ENCODE data around the gene KBTBD2.
"Not testable (repeated sequence)": the region's sequence is repeated elsewhere in the genome, so short reads cannot be mapped to it uniquely, and the experiment has no call there.

Gene KBTBD2

DNA sequence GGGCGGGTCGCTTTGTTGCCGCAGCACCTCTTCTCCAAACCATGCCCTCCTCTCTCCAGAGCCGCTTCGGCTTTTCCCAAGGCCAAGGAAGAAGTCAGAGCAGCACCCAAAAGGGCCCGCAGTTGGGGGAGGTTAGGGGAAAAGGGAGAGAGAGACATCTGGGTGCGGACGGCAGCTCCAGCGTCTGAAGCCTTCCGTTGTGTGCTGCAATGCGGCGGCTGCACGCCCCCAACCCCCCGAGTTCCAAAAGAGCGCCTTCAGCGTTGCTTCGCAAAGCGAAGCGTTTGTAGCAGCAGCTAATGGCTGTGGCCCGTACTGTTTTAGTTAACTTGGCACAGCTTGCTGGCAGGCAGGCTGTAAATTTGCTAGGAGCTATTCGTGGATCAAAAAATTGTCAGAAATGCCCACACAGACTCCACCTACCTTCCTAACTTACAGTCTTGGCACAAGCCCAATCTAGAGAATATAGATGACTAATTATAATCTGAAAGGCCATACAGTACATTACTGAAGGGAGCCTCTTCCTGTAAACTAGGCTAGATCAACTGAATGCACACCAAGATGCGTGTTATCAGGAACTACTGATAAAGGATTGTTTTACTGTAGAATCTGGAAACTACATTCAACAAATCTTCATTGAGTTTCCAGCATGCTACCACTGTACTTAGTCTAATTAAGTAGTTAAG, 1.1 kb upstream of the KBTBD2 start:
- DNase-seq: no peak

DNA sequence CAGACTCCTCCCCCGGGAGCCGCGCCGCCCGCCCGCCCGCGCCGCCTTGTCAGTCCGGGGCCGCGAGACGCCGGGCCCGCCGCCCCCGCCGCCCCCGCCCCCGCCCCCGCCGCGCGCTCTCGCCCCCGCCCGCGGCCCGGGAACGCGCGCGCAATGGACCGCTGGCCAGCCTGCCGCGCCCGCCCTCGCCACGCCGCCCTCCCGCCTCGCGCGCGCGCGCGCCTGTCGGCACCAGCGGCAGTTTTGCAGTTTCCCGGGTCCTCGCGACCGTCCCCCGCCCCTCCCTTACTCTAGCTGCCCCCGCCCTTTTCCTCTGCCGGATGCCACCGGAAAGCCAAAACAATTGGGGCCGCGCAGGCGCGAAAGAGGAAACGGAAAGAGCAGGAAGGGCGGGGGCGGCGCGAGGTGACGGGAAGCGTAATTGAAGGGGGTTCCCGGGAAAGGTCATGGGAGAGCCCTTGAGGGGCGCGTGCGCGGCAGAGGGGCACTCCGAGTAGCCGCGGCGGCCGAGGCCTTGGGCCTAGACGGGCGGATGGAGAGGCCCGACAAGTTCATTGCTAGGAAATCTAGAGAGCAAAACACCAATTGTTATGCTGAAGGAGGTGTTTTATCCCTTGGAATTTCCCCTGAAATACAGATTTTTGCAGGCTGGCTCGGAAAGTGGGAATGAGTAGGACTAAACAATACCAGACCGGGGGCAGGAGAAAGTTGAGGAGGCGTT, 400 bp upstream of the KBTBD2 start:
- peak; percentile 95 for DNase-seq

DNA sequence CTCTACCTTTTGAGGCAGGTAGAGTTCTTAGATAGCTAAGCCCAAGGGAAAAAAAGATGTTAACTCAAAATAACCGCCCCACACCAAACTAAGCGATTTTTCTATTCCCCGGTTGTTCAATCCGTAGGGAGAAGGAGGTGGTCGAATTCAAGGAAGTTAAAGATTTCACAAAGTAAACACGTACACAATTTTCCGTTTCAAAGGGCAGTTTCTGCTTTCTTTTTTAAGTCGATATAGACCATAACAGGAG, 842 bp downstream of the KBTBD2 start:
- peak; percentile 56 for DNase-seq

DNA sequence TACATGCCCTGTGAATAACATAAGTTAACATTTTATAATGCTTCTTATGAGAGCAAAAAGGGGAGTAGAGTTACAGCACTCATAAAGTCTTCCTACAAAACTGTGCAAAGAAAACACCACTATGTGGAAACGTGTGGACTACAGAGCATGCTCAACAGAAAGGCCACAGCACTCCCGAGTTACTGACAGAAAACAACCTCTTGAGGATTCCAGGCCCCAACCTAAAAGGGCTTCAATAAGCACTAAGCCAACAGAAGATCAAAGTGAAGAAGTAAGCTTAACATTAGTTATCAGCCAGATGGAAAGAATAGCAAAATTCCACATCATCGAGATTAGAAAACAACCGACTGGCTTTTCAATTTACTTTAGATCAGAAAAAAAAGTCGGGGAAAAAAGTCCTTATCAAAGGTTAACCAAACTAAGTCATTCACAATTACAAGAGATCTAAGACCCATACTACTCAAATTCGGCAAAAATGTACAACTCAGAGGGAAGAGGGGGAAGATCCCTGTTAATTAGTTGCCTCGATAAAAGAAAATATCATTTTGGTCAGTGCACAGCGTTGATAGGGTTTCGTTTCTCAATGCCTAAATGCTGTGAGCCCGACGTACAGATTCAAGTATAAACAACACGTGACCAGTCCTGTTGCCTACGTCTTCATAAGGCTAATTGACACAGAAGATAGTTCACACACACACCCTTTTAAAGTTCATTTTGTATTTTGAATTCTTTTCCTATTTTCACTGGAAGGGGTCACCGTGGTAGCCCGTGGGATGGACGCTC, 1.4 kb downstream of the KBTBD2 start:
- DNase-seq: no peak

DNA sequence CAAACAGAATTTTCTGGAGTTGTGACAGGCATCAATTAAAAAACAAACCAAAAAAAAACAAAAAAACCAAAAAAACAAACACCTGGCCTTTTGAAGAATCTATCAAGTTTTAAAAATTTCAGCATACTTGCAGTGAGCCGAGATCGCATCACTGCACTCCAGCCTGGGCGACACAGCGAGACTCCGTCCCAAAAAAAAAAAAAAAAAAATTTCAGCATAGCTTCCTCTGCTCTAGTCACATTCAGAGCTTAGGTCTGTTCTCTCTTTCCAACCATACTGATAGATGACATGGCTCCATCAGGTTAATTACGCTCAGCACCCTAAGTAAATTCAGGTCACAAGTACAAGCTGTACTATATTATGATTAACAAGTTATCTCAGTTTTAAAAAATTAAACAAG, 3.1 kb downstream of the KBTBD2 start:
- DNase-seq: no peak

DNA sequence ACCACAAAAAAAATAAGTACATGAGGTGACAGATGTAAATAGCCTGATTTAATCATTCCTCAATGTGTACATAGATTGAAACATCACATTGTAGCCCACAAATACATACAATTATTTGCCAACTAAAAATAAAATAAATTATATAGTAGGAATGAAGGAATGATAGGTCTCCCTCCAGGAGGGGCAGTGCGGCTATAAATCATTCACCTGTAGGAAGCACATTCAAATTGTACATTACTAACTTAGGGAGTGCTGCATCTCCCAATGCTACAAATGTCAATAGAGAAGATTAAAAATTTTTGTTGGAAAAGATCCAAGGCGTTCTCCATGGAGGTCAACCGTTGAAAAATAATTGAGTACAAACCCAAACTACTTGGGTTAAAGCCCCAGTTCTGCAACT, 4.2 kb downstream of the KBTBD2 start:
- DNase-seq: no peak

DNA sequence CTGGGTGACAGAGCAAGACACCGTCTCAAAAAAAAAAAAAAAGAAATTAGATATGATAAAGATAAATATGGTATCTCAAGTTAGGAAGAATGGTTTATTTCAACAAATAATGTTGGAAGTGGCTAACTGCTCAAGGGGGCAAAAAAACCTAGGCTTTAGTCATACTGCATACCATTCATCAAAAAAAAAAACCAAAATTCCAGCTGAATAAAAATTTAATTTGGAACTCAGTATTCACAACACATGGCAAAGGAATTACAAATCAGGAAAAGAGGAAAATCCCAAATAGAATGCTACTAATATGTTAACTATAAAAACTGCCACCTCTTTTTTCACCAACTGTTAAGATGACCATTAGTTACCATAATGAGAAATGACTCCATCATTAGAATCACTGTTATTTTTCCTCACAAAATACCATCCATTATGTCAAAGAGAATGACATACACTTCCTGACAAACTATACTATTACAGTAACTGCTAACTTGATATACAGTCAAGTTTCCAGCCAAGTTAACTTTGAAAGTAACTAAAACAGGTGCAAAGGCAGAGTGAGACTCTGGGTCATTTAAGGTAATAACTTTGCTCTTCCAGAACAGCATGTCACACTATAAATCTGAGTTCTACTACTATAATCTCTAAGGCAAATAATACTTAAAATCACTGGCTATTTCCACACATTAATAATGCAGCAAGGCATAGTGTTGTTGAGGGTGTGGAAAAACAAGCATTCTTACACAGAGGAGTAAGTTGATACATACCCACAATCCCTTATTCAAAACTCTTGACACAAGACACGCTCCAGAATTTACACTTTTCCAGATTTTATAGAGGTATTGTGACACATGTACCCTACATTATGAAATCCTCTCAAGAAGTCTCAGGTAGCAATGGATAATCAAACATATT, 10.2 kb downstream of the KBTBD2 start:
- DNase-seq: no peak

DNA sequence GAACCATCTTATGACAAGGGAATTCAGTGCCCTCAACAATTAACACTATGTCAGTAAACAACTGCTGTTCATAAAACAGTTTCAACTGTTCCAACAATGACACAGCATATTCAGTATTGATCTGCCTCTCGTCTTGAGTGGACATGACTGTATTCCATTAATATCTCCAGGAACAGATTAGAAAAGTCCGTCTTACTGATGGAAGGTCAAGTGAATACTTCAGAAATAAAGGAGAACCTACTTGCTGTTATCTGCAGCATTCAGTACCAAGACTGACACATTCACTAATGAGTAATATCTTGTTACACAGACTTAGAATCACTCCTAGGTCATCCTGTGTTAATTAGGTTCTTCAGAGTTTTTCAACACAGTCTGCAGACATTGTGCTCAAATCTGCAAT, 12.1 kb downstream of the KBTBD2 start:
- DNase-seq: peak; percentile 10

DNA sequence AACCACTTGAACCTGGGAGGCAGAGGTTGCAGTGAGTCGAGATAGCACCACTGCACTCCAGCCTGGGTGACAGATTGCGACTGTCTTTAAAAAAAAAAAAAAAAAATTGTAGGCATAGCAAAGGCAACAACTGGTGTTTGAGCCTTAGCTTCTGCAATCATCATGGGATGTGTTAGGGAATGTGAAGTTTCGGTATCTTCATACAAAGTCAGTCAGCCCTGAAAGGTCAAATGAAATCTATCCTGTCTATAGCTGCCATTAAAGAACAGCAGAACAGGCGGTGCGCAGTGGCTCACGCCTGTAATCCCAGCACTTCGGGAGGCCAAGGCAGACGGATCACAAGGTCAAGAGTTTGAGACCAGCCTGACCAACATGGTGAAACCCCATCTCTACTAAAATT, 13.5 kb downstream of the KBTBD2 start:
- DNase-seq: not testable (repeated sequence)

DNA sequence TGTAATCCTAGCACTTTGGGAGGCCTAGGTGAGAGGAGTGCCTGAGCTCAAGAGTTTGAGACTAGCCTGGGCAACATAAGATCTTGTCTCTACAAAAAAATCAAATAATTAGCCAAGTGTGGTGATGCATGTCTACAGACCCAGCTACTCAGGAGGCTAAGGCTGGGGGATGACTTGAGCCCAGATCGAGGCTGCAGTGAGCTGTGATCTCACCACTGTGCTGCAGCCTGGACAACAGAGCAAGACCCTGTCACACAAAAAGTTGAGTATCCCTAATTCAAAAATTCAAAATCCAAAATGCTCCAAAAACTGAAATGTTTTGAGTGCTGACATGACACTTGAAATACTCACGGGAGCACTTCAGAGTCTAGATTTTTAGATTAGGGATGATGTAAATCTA, 19.1 kb downstream of the KBTBD2 start:
- no peak for DNase-seq

DNA sequence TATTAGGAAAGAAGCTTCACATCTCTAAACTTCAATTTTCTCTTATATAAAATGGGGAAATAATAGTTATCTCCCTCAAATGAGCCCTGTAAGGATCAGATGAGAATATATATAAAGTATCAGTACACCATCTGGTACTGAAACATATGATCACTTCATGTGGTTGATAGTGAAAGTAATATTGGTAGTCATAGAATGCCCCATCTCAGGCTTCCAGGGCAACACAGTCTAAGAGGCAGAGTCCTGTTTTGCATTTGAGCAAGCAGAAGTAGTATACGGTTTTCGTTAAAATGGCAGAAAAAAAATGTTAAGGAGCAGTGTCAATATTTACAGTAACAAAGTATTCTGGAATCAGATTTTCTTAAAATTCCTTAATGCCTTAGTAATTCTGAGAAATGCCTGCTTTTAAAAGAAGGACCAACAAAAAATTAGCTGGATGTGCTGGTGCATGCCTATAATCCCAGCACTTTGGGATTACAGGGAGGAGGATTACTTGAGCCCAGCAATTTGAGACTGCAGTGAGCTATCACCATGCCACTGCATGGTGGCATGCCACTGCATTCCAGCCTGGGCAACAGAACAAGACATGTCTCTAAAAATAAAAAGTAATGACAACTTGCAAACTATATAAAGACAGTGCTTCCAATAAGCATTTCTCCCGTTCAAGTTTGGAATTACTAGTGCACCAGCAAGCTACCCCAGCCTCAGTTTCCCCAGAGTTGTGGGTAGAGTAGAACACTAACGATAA, 19.8 kb downstream of the KBTBD2 start:
- no peak for DNase-seq

DNA sequence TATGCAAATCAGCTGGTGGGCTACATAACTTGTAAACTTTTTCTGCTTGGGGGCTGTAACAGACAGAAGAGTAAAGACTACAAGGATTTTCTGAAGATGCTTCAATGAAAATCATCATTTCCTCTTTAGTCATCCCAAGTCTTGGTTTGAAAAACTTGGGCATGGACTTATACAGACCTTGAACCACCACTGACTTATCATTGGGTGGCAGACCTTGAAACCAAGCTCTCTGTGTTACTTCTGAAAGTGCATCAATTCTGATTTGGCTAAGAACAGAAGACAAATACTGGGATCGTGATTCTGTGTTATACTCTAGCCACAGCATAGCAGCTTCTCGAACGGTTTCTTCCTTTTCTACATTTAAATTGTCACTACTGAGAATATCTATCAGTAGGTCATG, 21.3 kb downstream of the KBTBD2 start:
- no peak for DNase-seq

DNA sequence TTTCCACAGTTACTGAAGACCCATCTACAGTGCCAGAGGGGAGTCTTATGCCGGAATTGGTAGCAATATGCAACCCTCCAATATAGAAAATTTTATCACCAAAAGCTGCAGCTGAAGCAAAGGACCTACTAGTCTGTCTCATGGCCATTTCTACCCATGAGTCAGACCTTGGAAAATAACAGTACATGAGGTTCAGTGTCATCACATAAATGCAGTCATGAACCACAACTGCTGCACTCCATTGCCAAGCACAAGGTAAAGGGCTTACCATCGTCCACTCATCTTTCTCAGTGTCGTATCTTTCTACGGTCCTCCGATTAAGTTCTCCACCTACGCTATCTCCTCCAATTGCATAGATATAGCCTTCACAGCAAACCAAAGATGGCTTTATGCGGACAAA, 21.8 kb downstream of the KBTBD2 start:
- DNase-seq: no peak

DNA sequence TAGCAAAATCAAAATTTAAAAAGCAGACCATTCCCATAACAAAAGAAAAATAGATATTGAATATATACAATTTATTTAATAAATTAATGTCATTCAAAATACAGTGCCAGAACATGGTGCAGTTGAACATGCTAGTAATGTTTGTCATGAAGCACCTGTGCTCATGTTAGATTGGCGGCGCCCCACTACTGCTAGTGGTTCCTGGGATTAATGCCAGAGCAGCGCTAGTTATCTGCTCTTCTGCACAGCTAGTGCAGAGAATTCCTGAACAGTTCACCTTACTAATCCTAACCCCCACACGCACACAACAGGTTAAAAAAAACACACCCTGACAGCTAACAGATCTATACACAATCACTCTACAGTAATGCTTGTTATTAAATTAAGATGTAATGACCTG, 23.4 kb downstream of the KBTBD2 start:
- no peak for DNase-seq

DNA sequence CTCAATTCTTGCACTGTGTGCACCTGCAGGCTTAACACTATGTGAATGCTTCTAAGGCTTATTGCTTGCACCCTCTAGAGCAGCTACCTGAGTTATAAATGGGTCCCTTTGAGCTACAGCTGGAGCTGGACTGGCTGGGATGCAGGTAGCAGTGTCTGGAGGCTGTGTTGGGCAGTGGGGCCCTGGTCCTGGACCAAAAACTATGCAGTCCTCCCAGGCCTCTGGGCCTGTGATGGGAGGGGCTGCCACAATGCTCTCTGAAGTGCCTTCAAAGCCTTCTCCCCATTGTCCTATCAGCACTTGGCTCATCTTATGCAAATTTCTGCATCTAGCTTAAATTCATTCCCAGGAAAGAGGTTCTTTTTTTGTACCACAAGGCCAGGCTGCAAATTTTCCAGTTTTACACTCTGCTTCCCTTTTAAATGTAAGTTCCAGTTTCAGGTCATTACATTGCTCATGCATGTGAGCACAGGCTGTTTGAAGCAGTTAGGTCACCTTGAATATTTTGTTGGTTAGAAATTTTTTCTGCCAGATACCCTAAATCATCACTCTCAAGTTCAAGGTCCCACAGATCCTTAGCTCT, 26.0 kb downstream of the KBTBD2 start:
- no peak for DNase-seq

DNA sequence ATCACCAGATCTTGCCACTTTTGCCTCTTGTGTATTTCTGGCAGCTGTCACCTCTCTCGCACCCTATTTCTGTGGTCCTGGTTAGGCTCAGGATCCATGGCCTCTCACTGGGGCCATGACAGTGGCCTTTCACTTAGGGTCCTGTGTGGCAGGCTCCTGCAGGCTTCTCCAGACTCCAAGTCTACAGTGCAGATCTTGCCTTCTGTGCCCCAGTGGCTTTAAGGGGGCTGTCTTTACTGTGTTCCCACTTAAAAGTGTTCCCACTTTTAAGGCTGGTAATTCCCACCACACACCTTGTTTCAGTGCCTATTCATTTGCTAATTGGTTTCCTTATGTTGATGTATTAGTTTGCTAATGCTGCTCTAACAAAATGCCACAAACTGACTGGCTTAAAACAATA, 27.7 kb downstream of the KBTBD2 start:
- DNase-seq: not testable (repeated sequence)

DNA sequence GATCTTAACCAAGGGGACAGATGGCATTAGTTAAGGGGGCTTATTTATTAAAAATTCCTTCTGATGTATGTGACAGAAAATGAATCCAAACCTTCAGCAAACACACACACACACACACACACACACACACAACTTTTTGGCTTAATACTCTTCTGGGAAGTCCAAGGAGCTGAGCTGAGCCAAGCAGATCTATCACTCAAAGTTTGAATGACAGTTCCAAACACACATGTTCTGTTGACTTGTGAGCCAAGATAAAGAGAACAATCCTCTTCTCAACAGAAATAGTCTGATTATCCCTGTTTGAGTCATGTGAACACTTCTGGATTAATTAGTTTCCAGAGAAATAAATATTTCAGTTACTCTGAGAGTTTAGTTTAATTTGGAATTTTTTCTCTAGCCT, 31.5 kb downstream of the KBTBD2 start:
- DNase-seq: no peak

DNA sequence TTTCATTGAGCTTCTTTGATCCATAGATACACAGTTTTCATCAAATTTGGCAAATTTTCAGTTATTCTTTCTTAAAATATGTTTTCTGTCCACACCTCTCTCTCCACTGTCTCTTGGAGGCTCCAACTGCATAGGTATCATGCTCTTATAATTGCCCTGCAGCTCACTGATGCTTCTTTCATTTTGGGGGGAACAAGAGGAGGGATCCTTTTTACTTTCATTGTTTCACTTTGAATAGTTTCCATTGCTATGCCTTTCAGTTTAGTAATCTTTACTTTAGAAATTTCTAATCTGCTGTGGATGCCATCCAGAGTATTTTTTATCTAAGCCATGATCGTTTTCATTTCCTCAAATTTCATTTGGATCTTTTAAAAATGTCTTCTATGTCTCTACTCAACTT, 32.9 kb downstream of the KBTBD2 start:
- no peak for DNase-seq

DNA sequence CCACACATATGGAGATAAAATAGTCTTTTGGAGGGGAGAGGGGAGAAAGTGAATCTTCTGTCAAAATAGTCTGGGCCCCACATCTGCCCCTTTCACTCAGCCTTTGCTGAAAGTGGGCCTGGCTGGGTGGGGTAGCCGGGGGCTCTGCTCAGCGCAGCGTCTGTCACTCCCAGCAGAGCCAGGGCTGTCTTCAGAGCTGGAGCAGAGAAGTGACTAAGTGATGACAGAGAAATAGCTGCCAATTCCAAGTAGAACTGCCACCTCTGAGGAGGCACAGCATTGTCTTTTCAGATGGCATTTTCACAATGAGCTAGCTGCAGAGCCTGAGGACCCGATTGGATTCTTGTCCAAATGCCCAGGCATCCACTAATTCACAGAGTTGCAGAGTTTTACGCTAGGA, 34.5 kb downstream of the KBTBD2 start:
- DNase-seq: not testable (repeated sequence)

DNA sequence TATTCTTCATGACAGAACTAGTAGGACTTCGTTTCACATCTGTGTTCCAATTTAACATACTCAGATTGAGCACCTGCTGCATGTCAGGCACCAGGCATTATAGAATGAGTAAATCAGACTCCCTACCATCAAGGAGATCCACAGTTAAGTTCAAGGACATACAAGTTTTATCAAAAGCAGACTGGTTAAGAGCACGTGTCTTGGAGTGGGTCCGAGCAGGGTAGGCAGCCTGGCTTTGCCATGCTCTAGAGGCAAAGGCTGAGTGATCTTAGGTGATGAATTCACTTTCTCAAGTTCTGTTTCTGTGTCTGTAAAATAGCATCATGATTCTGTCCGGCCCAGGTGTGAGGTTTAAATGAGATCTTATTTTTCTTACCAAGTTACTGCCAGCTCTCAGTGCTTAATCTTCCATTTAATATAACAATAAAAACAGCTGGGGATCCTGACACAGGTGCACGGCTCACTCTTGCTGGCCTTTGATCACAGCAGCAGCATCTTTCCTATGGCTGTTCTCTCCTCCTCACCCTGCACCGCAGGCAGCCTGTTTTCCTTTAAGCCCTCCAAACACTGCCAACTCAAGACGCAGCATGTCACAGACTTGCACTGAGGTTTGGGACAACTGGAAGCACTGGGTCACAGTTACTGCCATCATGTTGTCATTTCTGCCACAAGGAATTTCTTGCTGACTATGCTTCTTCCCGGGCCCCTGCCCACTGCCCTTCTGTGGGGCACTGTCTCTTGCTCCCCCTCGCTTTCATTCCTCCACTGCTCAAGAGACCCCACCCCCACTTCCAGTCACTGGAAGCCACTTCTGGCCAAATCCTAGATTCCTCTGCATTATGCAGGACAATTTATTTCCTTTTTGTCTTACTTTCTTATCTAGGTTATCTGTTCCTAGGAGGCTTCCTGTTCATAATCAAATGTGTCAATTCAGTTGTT, 35.5 kb downstream of the KBTBD2 start:
- not testable (repeated sequence) for DNase-seq

DNA sequence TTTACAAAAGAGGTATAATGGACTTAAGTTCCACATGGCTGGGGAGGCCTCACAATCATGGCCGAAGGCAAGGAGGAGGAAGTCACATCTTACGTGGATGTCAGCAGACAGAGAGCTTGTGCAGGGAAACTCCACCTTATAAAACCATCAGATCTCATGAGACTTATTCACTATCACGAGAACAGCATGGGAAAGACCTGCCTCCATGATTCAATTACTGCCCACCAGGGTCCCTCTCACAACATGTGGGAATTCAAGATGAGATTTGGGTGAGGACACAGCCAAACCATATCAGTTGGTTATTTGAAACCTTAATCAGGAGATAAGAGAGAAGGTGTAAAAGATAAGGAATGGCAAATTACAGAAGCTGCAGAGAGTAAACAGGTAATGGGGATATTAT, 40.9 kb downstream of the KBTBD2 start:
- DNase-seq: not testable (repeated sequence)

All from retina (tissue), 1 donor.